DMS153 (cell line): ENCODE measurements around the gene LRRC1.

Experiments
- DNase-seq: peaks from one replicate; lab custom pipeline; 2025; lab: John Stamatoyannopoulos, UW

LRRC1 gene

DNA sequence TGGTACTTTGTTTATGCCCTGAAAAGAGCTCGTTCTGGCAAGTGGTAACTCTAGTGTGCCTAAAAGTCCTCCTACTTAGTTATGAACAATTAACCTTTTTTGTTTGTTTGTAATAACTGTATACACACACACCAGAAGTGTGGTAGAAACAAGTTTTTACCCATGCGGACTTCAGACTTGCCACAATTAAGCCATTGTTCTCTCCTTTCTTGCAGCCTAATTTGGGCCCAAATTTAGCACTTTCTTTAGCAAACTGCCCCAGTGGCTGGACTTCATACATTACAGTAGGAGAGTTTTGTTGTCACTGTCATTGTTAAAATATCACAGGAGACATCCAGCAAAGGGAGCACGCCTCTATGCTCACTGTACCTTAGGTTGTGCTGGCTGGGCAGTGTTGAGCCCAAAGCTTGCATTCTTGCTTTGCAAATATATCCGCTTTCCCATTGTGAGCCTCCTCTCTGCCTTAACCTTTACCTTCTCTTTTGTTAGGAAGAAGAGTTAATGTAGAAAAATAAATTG, 53.0 kb downstream of the LRRC1 start:
- DNase-seq: no peak

DNA sequence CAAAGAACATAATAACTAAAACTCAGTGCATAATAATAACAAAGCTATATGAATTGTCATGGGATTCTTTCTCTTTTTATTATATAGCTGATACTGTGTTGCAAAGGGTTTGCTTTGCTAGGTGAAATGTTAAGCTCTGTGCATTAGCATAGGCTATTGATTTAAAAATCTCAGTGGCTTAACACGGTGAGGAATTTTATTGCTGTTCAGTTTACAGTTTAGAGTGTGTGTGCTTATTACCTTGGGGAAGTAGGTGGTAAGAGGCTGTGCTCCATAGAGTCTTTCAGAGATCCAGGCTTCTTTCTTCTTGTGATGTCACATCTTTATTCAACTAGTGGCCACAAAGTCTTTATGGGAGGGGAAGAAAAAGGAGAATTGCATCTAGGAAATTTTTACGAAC, 55.7 kb downstream of the LRRC1 start:
- DNase-seq: no peak

DNA sequence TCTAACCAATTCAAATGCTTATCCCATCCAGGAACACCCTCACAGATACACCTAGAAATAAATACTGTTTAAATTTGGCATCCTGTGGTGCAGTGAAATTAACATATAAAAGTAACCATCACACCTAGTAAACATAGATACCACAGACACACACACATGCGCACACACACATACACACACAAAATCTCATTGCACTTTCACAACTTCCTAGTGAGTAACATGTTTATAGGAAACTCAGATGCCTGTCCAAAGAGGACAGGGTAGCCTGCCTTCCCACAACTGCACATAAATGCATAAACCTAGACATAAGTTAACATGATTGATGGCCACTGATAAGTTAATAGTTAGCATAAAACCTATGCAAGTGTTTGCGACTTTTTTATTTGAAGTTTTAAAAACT, 56.8 kb downstream of the LRRC1 start:
- DNase-seq: no peak

GRCh38 chr6:53852805-53853204, 58.0 kb downstream of the LRRC1 start:
- no peak for DNase-seq

GRCh38 chr6:53854843-53855567, 60.2 kb downstream of the LRRC1 start:
- no peak for DNase-seq

GRCh38 chr6:53855940-53856339, 61.1 kb downstream of the LRRC1 start:
- DNase-seq: no peak

DNA sequence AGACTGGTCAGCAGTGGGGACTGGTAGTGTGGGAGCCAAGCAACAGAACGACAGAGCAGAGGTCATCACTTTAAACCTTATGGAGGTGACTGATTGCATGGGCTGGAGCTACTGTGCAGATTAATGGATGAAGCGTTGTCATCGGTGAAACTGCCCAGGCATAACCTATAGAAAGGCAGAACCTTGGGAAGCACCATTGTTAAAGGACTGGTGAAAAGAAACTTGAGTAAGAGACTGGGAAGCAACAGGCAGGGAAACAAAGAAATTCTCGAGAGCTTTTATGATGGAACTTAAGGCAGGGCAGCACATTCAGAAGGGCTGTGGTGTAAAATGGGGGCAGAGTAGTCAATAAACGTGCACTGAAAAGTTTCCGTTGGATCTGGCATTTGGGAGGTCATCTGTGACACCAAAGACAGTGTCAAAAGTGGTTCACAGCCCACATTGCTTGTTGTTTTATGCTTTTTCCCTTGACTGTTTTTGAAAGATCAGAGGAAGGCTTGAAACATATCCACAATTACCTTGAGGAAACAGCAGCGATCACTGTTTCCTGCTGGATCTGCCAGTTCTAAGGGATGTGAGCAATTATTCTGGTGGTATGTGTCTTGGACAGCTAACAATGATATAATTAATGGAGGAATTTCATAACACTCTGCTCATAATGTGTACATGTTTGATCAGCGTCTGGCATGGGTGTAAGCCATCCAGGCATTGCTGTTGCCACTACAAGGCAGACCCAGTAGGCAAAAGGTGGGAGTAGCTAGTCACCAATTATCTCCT, 62.7 kb downstream of the LRRC1 start:
- no peak for DNase-seq

- no peak for DNase-seq
These were observed 63.4 kb downstream of the LRRC1 start for GRCh38 chr6:53858196-53858595.

- no peak for DNase-seq
These were observed 64.1 kb downstream of the LRRC1 start for GRCh38 chr6:53858913-53859312.

GRCh38 chr6:53860511-53860910, 65.7 kb downstream of the LRRC1 start:
- no peak for DNase-seq

DNA sequence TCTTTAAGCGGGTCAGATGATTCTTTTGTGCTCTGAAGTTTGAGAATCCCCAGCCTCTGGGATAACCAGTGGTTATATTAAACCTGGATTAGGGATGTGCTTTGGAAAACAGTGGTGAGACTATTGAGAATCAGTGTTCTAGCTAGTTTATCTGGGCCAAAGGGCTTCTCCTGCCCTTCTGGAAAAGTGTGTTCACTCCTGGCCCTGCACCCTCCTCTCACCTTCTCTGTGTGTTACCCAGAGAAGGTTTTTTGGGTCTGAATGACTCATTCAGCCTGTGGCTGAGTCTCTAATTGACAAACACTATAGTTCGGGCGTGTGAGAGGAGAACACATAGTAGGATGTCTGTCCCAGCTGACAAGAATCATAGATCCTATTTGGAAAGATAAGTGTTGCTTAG, 66.7 kb downstream of the LRRC1 start:
- DNase-seq: no peak

DNA sequence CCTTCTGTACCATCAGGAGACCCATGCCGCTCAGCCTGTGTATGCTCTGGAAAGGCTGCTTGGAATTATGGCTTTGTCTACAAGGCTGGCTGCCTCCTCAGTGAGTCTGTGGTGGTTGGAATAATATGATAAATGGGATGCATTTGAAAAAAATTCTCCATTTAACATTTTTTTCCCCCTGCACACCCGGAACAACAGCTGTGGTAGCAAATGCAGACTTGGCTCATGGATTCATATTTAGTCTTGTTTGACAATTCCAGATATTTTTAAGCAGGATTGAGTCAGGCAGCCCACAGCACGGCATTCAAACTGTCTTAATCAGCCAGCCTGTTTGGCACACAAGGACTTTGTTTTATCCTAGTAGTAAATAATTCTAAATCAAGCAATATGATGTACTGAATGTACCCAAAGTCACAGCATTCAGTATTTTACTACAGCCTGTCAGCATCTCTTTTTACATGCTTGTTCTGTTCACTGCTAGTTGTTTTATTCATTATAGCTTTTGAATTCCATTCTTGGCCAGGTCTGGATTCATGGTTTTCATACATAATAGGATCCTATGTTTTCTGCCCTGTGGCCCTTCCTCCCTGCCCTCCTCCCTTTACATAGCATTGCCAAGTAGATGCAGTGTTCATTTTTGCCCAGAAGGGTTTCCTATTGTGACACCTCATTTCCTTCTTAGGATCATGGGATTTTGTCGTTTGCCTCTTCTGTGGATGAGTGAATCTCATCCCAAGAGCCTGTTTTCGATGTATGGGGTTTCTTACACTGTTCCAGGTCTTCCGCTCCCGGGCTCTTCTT, 68.1 kb downstream of the LRRC1 start:
- no peak for DNase-seq

DNA sequence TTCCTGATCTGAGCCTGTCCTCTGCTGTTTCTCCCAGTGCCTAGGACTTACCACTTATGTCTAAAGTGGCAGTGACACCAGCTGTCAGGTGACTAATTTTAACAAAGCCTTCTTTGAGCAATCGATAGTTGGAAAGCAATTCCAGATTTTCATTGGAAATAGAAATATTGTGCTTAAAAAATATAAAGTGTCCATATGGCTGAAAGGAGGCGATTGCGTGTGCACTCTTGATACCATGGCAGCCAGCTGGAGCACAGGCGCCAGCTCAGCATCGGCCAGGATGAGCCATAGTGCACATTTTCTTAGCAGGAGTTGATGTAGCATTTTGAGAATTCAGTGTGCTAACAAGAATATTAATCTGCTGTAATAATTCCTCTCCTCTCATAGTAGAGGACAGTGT, 70.0 kb downstream of the LRRC1 start:
- no peak for DNase-seq

DNA sequence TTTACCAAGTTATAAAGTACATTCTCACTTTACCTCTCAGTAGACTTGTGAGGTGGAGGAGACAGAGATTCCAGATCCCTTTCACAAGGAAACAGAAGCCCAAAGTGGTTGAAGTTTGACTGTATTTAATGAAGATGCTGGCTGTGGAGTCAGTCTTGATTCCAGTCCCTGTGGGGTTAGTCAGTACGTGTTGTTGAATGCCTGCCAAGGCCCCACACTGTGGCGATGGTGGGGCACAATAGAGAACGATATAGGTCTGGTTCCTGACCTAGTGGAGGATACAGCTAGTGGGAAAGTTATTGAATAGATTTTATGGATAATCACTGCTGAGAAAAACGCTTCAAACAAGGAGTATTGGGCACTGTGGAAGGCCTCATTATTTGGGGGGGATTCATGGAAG, 71.4 kb downstream of the LRRC1 start:
- DNase-seq: no peak

GRCh38 chr6:53868626-53869025, 73.8 kb downstream of the LRRC1 start:
- no peak for DNase-seq

DNA sequence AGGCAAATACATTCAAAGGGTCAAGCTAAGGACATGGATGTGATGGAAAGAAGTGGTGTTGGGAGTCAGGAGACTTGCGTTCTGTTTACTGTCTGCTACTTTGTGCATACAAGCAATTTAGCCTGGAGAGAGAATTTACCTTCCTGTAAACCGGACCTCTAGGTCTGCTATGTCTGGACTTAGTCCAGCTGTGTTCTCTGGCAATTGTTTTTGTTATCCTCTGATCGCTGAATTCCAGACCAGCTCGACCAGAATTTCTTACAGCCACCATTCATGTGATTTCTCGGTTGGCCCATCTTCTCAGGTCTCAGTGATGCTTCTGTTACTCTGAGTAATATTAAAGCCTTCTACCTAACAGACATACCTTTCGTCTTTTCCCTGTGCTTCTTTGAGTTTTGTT, 75.2 kb downstream of the LRRC1 start:
- DNase-seq: no peak

GRCh38 chr6:53873922-53874321, 79.1 kb downstream of the LRRC1 start:
- no peak for DNase-seq

GRCh38 chr6:53874964-53875363, 80.2 kb downstream of the LRRC1 start:
- DNase-seq: no peak

DNA sequence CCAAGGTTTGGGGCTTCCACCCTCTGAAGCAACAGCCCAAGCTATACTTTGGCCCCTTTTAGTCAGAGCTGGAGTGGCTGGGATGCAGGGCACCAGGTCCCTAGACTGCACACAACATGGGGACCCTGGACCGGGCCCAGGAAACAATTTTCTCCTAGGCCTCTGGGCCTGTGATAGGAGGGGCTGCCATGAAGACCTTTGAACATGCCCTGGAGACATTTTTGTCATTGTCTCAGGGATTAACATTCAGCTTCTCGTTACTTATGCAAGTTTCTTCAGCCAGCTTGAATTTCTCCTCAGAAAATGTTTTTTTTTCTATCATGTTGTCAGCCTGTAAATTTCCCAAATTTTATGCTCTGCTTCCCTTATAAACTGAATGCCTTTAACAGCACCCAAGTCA, 82.3 kb downstream of the LRRC1 start:
- DNase-seq: no peak

DNA sequence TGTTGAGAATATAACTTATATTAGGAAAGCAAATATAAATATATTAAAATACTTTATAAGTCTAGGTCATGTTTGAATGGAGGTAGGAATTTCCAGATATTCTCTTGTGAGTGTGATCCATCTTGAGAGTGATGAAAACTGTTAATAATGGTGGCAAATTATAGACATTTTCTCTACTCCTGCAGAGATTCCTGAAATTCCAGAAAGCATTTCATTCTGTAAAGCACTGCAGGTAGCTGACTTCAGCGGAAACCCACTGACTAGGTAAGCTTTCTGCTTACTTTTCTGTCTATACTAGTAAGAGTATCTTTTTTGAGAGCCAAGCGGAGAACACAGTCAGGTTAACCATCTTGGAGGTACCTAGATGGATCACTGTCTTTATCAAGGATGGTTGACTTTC, 84.0 kb downstream of the LRRC1 start:
- no peak for DNase-seq

- no peak for DNase-seq
These were observed 84.8 kb downstream of the LRRC1 start for GRCh38 chr6:53879608-53880007.

GRCh38 chr6:53887316-53887715, 92.5 kb downstream of the LRRC1 start:
- DNase-seq: no peak

DNA sequence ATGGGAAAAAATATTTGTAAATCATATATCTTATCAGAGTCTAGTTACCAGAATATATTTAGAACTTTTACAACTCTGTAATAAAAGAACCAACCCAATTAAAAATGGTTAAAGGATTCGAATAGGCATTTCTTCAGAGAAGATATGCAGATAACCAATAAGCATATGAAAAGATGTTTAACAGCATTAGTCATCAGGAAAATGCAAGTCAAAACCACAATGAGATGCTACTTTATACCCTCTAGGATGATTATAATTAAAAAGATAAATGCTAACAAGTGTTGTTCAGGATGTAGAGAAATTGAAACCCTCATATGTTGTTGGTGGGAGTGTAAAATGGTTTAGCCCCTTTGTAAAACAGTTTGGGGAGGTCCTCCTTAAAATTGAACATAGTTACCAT, 94.1 kb downstream of the LRRC1 start:
- DNase-seq: no peak
